Testis (tissue), 3 donors: ENCODE results near the gene RABGAP1L. TPM values are rescaled to one million over a fixed set of nuclear protein-coding genes. Genes with fewer than 3 reads are reported as not detected.

Experiments
- DNase-seq: peaks from one replicate; pipeline ENCODE4 v3.0.0-alpha.2; 2019
- H3K27ac ChIP-seq, 2 donors: fragments of 200-600 bp; sonication (generic); one replicate each; pipeline ENCODE4 v1.5.1; 2019
- H3K27me3 ChIP-seq: fragments of 200-600 bp; sonication (generic); one replicate; pipeline ENCODE4 v1.5.1; 2019
- H3K36me3 ChIP-seq: fragments of 200-600 bp; sonication (generic); one replicate; pipeline ENCODE4 v1.5.1; 2017; ENCODE audit warnings: low read depth; ENCODE audit errors: missing control alignments
- H3K4me1 ChIP-seq: fragments of 200-600 bp; sonication (generic); one replicate; pipeline ENCODE4 v1.5.1; 2019
- H3K4me3 ChIP-seq, 2 donors: fragments of 200-600 bp; sonication (generic); one replicate each; pipeline ENCODE4 v1.5.1; 2017 to 2019
- H3K9me3 ChIP-seq: fragments of 200-600 bp; sonication (generic); one replicate; pipeline ENCODE4 v1.5.1; 2017
- POLR2A ChIP-seq: fragments of 450-650 bp; IDR thresholded peaks from one replicate; pipeline ENCODE4 v1.6.1; 2017; ENCODE audit warnings: antibody characterized with exemption, mild to moderate bottlenecking, moderate library complexity
- WGBS, 2 donors: methylation state at CpG; one replicate each; pipeline ENCODE4 v1.1.5; 2018; 5-methylcytosine and 5-hydroxymethylcytosine counted together
- intact Hi-C: fragments of 100-400 bp; cut with DNase I; formaldehyde crosslinking; loops from one replicate; pipeline ENCODE4 v1.15.1; 2023; ENCODE audit warnings: low total_unique reads
- polyA plus RNA-seq: library from polyadenylated mRNA; stranded (reverse); fragments of 350-450 nt; fragmentation: Illumina TruSeq; extraction: RNeasy Lipid Tissue Mini Kit (QIAGEN cat#74804); gene quantifications from one replicate; pipeline ENCODE4 v1.2.3, GENCODE V29; 2014; ENCODE audit warnings: low read depth, low replicate concordance; ENCODE audit not compliant: insufficient read depth
- total RNA-seq, 2 donors: library from RNA; depleted of rRNA; stranded (reverse); fragments of >200 nt; gene quantifications; one replicate each; pipeline ENCODE4 v1.2.3, GENCODE V29; 2016
- TF ChIP-seq, protein P1 (sequence below), 3 experiments: fragments of 450-650 bp in 2 of 3; fragments of 200-600 bp in 1 of 3; sonication (generic) in 1 of 3; IDR thresholded peaks; one replicate each; pipeline ENCODE4 v1.5.1; 2016 to 2019; ENCODE audit warnings: antibody characterized with exemption in 3 of 3, mild to moderate bottlenecking in 2 of 3, moderate library complexity in 1 of 3

The RABGAP1L gene
- total and polyA plus RNA-seq, 3 donors from 2014 or later = 40.5 to 53.1 (median 49.5) TPM

DNA sequence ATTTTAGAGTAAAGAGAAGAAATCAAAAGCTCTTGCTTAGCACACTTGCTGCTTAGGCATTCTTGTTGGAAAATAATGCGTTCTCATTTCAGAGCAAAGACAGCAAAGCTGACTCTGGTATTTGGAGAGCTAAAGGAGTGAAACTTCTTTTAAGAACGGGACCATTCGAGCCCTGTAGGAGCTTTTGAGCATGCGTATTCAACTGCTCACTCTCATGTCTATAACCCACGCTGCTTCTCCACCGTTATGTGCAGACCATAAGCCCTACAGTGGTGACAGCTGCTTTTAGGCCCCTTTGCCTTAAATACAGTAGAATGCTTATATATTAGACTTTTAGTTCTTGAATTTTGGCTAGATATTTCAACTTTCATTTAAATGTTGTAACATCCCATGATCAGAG, 626.2 kb downstream of the RABGAP1L start:
- DNase-seq = no peak
- 90 to 92% methylated on average over 6 of the region's 6 CpGs for WGBS, 2 donors
- TF ChIP-seq, protein P1, sequence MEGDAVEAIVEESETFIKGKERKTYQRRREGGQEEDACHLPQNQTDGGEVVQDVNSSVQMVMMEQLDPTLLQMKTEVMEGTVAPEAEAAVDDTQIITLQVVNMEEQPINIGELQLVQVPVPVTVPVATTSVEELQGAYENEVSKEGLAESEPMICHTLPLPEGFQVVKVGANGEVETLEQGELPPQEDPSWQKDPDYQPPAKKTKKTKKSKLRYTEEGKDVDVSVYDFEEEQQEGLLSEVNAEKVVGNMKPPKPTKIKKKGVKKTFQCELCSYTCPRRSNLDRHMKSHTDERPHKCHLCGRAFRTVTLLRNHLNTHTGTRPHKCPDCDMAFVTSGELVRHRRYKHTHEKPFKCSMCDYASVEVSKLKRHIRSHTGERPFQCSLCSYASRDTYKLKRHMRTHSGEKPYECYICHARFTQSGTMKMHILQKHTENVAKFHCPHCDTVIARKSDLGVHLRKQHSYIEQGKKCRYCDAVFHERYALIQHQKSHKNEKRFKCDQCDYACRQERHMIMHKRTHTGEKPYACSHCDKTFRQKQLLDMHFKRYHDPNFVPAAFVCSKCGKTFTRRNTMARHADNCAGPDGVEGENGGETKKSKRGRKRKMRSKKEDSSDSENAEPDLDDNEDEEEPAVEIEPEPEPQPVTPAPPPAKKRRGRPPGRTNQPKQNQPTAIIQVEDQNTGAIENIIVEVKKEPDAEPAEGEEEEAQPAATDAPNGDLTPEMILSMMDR (IDR thresholded peaks at IDR 0.05) = no peak
- no peak for TF ChIP-seq POLR2A

DNA sequence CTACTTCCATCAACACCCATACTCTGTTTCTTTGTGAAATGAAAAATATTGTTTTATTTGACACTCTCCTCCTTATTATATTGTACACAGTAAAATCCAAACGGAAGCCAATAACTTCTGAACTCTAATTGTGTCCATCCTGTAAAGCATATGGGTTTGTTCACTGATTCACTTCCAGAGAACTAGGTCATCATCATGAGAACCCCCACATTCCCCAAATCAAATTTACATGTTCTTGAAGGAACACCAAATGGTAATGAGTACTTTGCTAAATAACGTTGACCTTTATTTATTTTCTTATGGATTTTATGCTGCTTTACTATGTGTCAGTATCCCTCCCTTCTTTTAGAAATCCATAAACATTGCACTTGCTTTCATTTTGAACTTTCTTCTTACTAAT, 627.0 kb downstream of the RABGAP1L start:
- TF ChIP-seq POLR2A = no peak
- TF ChIP-seq, protein P1 (IDR thresholded peaks at IDR 0.05) = no peak
- intact Hi-C loops = no loop called here
- no peak overlapping the region for H3K27ac ChIP-seq
- no peaks in the 10 kb centered on the region for H3K9me3 ChIP-seq
- H3K4me3 ChIP-seq = no peak overlapping the region
- no peaks in the 10 kb centered on the region for H3K36me3 ChIP-seq
- WGBS, 2 donors = 33 to 57% methylated on average over 2 of the region's 2 CpGs
- no peak for DNase-seq
- no peaks in the 10 kb centered on the region for H3K27me3 ChIP-seq
- H3K4me1 ChIP-seq = no peaks in the 10 kb centered on the region

More for the DNA sequence above, 626.2 kb downstream of the RABGAP1L start:
- H3K36me3 ChIP-seq = no peaks in the 10 kb centered on the region
- intact Hi-C loops = no loop called here
- no peaks in the 10 kb centered on the region for H3K27me3 ChIP-seq
- H3K4me3 ChIP-seq = no peak overlapping the region
- H3K9me3 ChIP-seq = no peaks in the 10 kb centered on the region
- no peak overlapping the region for H3K27ac ChIP-seq
- no peaks in the 10 kb centered on the region for H3K4me1 ChIP-seq

DNA sequence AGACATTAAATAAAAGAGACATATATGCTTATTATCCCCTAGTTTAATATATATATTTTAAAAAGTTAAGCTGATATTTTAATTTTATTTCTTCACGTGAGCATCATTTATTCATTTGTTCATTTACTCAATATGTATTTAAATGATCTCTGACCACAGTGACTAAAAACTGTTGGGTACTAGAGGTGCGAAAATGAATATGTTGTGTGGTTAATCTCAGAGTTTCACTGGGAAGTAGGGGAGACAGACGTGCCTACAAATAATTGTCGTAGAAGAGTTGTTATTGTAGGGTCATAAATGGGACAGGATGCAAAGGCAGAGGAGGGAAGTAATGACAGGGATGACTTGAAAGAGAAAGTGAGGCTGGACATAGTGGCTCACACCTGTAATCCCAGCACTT, 627.4 kb downstream of the RABGAP1L start:
- DNase-seq = no peak
- H3K9me3 ChIP-seq = no peaks in the 10 kb centered on the region
- 93 to 95% methylated on average over 4 of the region's 4 CpGs for WGBS, 2 donors
- H3K4me3 ChIP-seq = no peak overlapping the region
- H3K36me3 ChIP-seq = no peaks in the 10 kb centered on the region
- H3K27ac ChIP-seq = no peak overlapping the region
- no peaks in the 10 kb centered on the region for H3K4me1 ChIP-seq
- TF ChIP-seq POLR2A = no peak
- TF ChIP-seq, protein P1 (IDR thresholded peaks at IDR 0.05) = no peak
- H3K27me3 ChIP-seq = no peaks in the 10 kb centered on the region
- intact Hi-C loops = no loop called here

DNA sequence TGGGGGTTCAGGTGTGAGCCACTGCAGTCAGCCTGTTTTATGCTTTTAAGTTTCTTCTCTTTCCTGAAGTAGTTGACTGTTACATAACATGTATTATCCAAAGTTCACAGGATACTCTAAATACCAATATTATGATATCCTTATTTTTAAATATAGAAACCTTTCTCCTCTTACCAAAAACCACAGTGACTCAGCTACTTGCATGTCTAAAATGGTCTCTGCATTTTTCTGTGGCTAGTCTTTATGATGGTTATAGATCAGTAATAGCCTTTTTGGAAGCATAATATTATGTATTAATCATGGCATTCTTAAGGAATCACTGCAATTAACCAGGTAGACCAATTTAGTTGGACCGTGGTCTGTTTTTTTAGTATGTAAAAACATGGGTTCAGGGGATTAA, 629.7 kb downstream of the RABGAP1L start:
- WGBS, 2 donors = 81 to 83% methylated on average over 1 of the region's 1 CpG
- intact Hi-C loops = no loop called here
- no peak overlapping the region for H3K4me3 ChIP-seq
- no peaks in the 10 kb centered on the region for H3K9me3 ChIP-seq
- no peak overlapping the region for H3K27ac ChIP-seq
- no peaks in the 10 kb centered on the region for H3K27me3 ChIP-seq
- no peaks in the 10 kb centered on the region for H3K4me1 ChIP-seq
- no peak for TF ChIP-seq POLR2A
- TF ChIP-seq, protein P1 (IDR thresholded peaks at IDR 0.05) = no peak
- no peaks in the 10 kb centered on the region for H3K36me3 ChIP-seq
- no peak for DNase-seq

DNA sequence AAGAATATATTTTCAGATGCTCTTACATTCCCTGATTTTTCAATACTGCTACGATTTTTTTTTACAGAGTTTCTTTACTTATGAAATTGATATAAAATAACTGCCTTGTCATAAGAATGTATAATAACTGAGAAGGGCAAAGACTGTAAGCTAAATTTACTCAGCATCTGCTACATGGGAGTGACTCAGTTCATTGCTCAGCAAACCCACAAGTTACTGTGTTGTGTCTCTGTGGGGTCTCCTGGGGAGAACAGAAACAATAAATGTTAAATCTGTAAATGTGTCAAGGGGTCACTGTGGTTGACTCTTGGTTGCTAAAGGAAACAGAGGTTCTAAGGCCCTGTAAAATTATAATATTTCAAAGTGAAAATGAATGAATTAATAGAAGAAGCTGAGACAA, 630.1 kb downstream of the RABGAP1L start:
- WGBS, 2 donors = 69 to 79% methylated on average over 1 of the region's 1 CpG
- Histone ChIP-seq H3K27ac (no peak overlapping the region), H3K4me3 (no peak overlapping the region), H3K4me1 (no peaks in the 10 kb centered on the region), H3K9me3 (no peaks in the 10 kb centered on the region), H3K27me3 (no peaks in the 10 kb centered on the region), H3K36me3 (no peaks in the 10 kb centered on the region)
- intact Hi-C loops = no loop called here
- DNase-seq = no peak
- TF ChIP-seq, protein P1 (IDR thresholded peaks at IDR 0.05) = no peak
- TF ChIP-seq POLR2A = no peak
